ENCODE data around the gene PPP2R2C.

PPP2R2C gene

DNA sequence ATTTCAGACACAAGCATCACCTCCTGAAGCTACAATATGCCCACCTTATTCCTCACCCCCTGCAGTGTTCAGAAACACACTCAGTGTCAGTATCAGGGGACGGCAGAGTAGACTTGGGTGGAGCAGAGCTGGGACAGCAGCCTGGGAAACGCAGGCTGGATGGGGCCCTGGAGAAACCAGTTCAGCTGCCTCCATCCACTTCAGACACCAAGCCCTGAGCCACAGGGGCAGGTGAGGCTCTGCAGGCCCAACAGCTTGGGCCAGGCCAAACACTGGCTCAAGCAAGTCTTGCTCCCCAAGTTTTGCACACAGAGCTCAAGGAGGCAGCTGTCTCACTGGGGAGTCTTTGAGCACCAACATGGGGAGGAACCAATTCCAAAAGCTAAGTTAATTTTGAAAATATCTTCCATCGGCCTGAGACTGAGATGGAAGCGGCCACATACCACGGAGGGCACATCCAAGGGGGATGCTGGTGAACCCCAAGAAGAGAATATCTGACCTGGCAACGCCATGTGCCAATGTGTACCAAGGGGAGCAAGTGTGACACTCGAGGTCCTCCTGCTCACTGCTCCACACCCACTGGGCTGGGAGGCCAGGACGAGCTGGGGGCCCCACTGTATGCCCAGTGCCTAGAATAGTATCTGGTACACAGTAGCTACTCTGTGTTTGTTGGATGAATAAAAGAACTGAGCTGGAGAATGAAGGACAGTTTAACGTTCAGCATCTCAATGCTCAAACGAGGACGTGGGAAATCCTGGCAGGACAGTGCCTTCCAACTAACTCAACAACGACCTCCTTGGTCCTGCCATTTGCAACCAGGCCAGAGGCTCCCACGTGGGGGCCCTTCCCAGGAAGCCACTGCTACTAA lies 45.6 kb downstream of the PPP2R2C start:
- in situ Hi-C loops (cut with MboI; ENCODE audit: low sequenced_read_pairs): no loop called here

GRCh38 chr4:6425911-6426310 lies 46.5 kb downstream of the PPP2R2C start:
- in situ Hi-C loops (cut with MboI; ENCODE audit: low sequenced_read_pairs): no loop called here

DNA sequence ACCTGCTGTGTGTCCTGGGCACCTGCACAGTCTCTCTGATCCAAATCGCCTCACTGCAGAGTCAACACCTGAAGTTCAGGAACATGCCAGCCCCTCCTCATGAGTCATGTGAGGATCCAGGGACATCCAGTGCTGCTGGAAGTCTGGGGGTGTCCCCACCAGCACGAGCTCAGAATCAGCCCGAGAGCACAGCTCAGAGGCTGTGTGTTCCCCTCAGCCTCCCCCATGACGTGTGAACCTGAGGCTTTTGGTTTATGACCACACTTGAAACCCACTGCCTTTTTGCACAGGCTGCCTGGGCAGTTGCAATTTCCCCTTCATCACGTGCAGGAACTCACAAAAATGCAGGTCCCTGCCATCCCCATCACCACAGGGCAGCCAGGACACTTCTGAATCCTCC lies 47.1 kb downstream of the PPP2R2C start:
- in situ Hi-C loops (cut with MboI; ENCODE audit: low sequenced_read_pairs): no loop called here

DNA sequence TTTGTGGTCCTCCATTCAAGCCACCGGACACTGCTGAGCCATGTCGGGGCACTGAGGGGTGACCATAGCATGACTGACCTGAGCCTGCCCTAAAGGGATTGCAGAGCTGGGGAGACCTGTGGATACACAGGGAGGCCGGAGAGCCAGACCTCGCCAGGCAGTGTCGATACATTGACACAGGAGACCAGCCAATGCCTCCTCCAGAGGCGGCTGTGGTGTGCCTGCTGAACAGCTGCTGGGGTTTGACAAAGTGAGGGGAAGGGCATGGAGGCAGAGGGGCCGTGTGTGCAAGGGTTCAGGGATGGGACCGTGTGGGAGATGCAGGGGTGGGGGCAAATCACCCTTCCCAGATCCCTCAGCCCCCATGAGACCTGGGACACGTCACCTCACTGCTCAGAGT lies 48.0 kb downstream of the PPP2R2C start:
- in situ Hi-C loops (cut with MboI; ENCODE audit: low sequenced_read_pairs): no loop called here

DNA sequence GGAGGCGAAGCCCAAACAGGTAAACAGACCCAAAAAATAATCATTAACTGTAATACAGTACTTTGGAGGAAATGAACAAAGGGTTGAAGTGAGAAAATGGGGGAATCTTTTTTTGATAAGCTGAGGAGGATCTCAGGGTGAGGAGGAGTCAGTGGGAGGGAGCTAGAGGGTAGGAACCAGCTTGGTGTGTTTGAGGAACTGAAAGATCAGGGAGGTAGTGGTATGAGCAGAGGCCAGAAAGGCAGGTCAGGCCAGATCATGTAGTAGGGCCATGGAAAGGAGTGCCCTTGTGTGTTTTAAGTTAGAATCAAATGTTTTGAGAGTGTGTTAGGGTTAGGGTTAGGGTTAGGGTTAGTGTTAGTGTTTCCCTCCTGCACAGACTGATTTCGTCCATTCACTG lies 48.8 kb downstream of the PPP2R2C start:
- in situ Hi-C loops (cut with MboI; ENCODE audit: low sequenced_read_pairs): no loop called here

DNA sequence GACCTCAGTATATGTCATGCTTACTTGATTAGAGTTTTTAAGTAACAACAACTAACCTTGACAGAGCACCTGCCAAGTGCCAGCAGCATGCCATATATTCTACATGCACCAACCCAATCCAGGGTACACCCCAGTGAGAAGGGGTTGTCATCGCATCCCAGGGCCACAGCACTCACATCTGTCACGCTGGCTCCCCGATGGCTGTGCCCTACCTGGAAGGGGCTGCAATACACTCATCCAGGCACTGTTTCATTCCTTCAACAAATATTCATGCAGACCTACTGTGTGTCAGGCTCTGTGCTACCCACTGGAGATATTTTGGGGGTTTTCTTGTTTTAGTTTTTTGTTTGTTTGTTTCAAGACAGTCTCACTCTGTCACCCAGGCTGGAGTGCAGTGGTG lies 49.5 kb downstream of the PPP2R2C start:
- in situ Hi-C loops (cut with MboI; ENCODE audit: low sequenced_read_pairs): no loop called here

GRCh38 chr4:6422105-6422504 lies 50.3 kb downstream of the PPP2R2C start:
- in situ Hi-C loops (cut with MboI; ENCODE audit: low sequenced_read_pairs): no loop called here

- in situ Hi-C loops (cut with MboI; ENCODE audit: low sequenced_read_pairs): no loop called here
These were observed 51.0 kb downstream of the PPP2R2C start for GRCh38 chr4:6421397-6421796.

GRCh38 chr4:6420972-6421371 lies 51.4 kb downstream of the PPP2R2C start:
- in situ Hi-C loops (cut with MboI; ENCODE audit: low sequenced_read_pairs): no loop called here

- in situ Hi-C loops (cut with MboI; ENCODE audit: low sequenced_read_pairs): no loop called here
These were observed 52.4 kb downstream of the PPP2R2C start for GRCh38 chr4:6420036-6420435.

DNA sequence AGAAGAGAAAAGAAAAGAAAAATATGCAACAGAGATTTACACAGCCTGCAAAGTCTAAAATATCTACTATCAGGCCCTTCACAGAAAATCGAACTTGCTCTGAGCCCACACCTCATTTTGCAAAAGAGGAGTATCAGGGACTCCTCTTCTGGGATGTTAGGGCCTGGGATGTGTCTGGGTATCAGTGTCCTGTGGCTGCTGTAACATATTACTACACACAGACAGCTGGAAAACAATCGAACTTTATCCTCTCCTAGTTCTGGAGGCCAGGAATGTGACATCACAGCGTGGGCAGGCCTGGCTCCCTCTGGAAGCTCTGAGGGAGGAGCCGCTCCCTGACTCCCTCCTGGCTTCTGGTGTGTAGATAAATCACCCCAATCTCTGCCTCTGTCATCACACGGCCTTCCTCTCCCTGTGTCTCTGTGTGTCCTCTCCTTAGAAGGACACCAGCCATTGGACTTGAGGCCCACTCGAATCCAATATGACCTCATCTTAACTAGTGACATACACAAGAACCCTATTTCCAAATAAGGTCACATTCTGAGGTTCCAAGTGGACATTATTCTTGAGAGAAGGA lies 52.9 kb downstream of the PPP2R2C start:
- in situ Hi-C loops (cut with MboI; ENCODE audit: low sequenced_read_pairs): no loop called here

- in situ Hi-C loops (cut with MboI; ENCODE audit: low sequenced_read_pairs): no loop called here
These were observed 54.1 kb downstream of the PPP2R2C start for GRCh38 chr4:6418193-6418755.

DNA sequence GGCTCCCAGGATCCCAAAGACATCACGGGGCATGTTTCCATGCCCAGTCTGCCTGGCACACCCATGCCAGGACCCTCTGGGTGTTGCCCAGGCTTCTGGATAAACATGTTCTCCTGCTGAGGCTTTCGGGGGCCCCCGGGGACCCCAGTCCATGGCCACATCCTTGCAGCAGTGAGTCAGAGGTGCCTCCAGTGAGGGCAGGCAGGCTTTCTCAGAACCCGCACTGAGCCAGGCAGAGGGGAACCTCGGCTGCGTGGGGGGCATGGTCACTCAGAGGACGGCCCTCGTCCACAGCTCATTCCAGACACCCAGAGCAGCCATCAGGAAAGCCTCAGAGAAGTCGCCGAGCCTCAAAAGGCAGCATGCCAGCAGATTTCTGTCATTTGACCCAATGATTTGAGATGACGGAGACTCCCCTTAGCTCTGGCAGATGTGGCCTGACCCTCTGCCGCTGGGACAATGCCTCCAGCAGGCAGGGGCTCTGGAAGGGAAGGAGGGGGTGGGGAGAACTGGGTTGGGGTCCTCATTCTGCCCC lies 54.8 kb downstream of the PPP2R2C start:
- in situ Hi-C loops (cut with MboI; ENCODE audit: low sequenced_read_pairs): no loop called here

- in situ Hi-C loops (cut with MboI; ENCODE audit: low sequenced_read_pairs): no loop called here
These were observed 55.7 kb downstream of the PPP2R2C start for GRCh38 chr4:6416518-6417286.

GRCh38 chr4:6415031-6415705 lies 57.2 kb downstream of the PPP2R2C start:
- in situ Hi-C loops (cut with MboI; ENCODE audit: low sequenced_read_pairs): no loop called here

DNA sequence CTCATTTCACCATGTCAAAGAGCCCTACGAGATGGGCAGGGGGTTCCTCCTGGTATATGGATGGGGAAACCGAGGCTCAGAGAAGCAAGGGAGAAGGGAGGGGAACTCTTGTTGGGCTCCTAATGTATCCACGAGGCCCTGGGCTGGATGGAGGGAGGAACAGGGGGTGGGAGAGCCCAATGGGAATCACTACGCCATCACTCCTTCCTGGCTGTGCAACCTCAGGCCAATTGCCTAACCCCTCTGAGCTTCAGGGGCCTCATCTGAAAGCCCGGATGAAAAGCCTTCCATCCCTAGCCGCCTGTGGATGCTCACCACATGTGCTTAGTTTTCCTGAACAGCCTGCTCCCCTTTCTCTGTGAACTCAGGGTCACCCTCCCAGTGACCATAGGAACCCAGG lies 57.8 kb downstream of the PPP2R2C start:
- in situ Hi-C loops (cut with MboI; ENCODE audit: low sequenced_read_pairs): no loop called here

- in situ Hi-C loops (cut with MboI; ENCODE audit: low sequenced_read_pairs): no loop called here
These were observed 61.8 kb downstream of the PPP2R2C start for GRCh38 chr4:6410664-6411063.

DNA sequence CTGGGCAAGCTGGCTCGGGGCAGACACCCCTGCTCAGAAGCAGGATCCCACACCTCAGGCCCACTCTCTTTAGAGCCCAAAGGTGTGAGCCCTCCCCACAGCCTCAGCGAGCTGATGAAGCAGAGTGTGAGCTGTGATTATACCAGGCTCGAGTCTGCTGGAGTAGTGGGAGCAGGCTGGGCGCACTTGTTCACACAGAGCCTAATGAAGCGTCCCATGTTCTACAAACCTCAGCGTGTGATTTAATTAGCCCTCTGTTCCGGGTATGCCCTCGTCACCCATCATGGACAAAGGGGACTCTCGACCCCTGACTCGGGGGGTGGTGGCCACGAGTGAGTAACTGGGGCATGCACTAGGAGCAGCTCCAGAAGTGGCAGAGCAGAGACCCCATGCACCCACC lies 62.3 kb downstream of the PPP2R2C start:
- in situ Hi-C loops (cut with MboI; ENCODE audit: low sequenced_read_pairs): no loop called here

- in situ Hi-C loops (cut with MboI; ENCODE audit: low sequenced_read_pairs): no loop called here
These were observed 63.0 kb downstream of the PPP2R2C start for GRCh38 chr4:6409381-6409780.

GRCh38 chr4:6408263-6408662 lies 64.2 kb downstream of the PPP2R2C start:
- in situ Hi-C loops (cut with MboI; ENCODE audit: low sequenced_read_pairs): no loop called here

GRCh38 chr4:6405397-6405706 lies 67.1 kb downstream of the PPP2R2C start:
- in situ Hi-C loops (cut with MboI; ENCODE audit: low sequenced_read_pairs): no loop called here
